ENCODE measurements around the gene FMO2.
"Not testable (repeated sequence)": the region's sequence is repeated elsewhere in the genome, so short reads cannot be mapped to it uniquely, and the experiment has no call there.

The FMO2 gene

GRCh38 chr1:171231326-171231725, 46.2 kb downstream of the FMO2 start:
- Histone ChIP-seq H3K4me3 (ENCODE audit: insufficient read depth in 1 of 2, low read depth in 1 of 2, low read length in 2 of 2) (no peak overlapping the region), H3K23ac (ENCODE audit: low read length in 2 of 2) (no peak overlapping the region), H3K27ac (ENCODE audit: low read length, poor library complexity, severe bottlenecking) (no peak overlapping the region), H2BK12ac (ENCODE audit: low read length in 2 of 2) (no peak overlapping the region), H3K4me1 (ENCODE audit: control insufficient read depth, insufficient read depth, low read depth, low read length) (no peaks in the 10 kb centered on the region), H4K8ac (ENCODE audit: low read length) (no peak overlapping the region), H3K4ac (ENCODE audit: low read depth in 1 of 2, low read length in 2 of 2) (no peak overlapping the region), H3K79me1 (replicated peaks; ENCODE audit: low read length, poor library complexity, severe bottlenecking) (no peaks in the 10 kb centered on the region), H2BK120ac (ENCODE audit: low read depth, low read length) (no peak overlapping the region), H3K4me2 (ENCODE audit: low read length, poor library complexity, severe bottlenecking) (no peak overlapping the region), H2BK15ac (ENCODE audit: low read depth, poor library complexity, severe bottlenecking) (no peak overlapping the region), H4K91ac (ENCODE audit: low read length) (no peak overlapping the region), H3K14ac (ENCODE audit: low read length in 2 of 2) (no peak overlapping the region), H2AFZ (ENCODE audit: low read depth, low read length) (no peak overlapping the region), H2BK5ac (ENCODE audit: low read depth, low read length, poor library complexity, severe bottlenecking) (no peak overlapping the region), H3K18ac (ENCODE audit: low read depth in 1 of 2, low read length in 2 of 2) (no peak overlapping the region), H3K9ac (ENCODE audit: low read length) (no peak overlapping the region), H2AK5ac (ENCODE audit: low read length, severe bottlenecking) (no peak overlapping the region), H3K27me3 (ENCODE audit: control insufficient read depth in 1 of 2, insufficient read depth in 1 of 2, low read length in 2 of 2) (no peaks in the 10 kb centered on the region), H3K9me3 (ENCODE audit: control insufficient read depth, low read length) (no peaks in the 10 kb centered on the region), H3K36me3 (ENCODE audit: control insufficient read depth in 1 of 2, insufficient read depth in 2 of 2, low read depth in 1 of 2, low read length in 2 of 2) (no peaks in the 10 kb centered on the region)
- no peak for DNase-seq

DNA sequence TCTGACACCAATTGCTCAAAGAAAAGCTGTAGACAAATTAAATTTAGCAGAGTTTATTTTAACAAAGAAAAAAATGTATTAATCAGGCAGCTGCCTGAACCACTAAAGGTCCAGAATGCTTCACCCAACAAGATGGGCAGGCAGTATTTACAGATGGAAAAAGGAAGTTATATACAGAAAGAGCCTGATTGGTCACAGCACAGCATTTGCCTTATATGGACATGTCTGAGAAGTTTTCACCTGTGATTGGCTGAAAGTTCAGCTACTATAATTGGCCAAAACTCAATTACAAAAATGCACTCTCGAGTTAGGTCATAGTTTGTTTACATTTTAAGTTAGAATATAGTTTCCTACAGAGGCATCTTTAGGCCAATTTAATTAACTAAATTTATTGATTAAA, 48.1 kb downstream of the FMO2 start:
- Histone ChIP-seq H3K18ac (ENCODE audit: low read depth in 1 of 2, low read length in 2 of 2) (no peak overlapping the region), H3K4me3 (ENCODE audit: insufficient read depth in 1 of 2, low read depth in 1 of 2, low read length in 2 of 2) (no peak overlapping the region), H3K27ac (ENCODE audit: low read length, poor library complexity, severe bottlenecking) (no peak overlapping the region), H4K91ac (ENCODE audit: low read length) (no peak overlapping the region), H2BK120ac (ENCODE audit: low read depth, low read length) (no peak overlapping the region), H3K36me3 (ENCODE audit: control insufficient read depth in 1 of 2, insufficient read depth in 2 of 2, low read depth in 1 of 2, low read length in 2 of 2) (no peaks in the 10 kb centered on the region), H3K9ac (ENCODE audit: low read length) (no peak overlapping the region), H3K14ac (ENCODE audit: low read length in 2 of 2) (no peak overlapping the region), H3K79me1 (replicated peaks; ENCODE audit: low read length, poor library complexity, severe bottlenecking) (no peaks in the 10 kb centered on the region), H3K4ac (ENCODE audit: low read depth in 1 of 2, low read length in 2 of 2) (no peak overlapping the region), H3K23ac (ENCODE audit: low read length in 2 of 2) (no peak overlapping the region), H2BK15ac (ENCODE audit: low read depth, poor library complexity, severe bottlenecking) (no peak overlapping the region), H3K4me1 (ENCODE audit: control insufficient read depth, insufficient read depth, low read depth, low read length) (no peaks in the 10 kb centered on the region), H3K27me3 (ENCODE audit: control insufficient read depth in 1 of 2, insufficient read depth in 1 of 2, low read length in 2 of 2) (no peaks in the 10 kb centered on the region), H3K9me3 (ENCODE audit: control insufficient read depth, low read length) (no peaks in the 10 kb centered on the region), H2AK5ac (ENCODE audit: low read length, severe bottlenecking) (no peak overlapping the region), H2BK12ac (ENCODE audit: low read length in 2 of 2) (no peak overlapping the region), H2BK5ac (ENCODE audit: low read depth, low read length, poor library complexity, severe bottlenecking) (no peak overlapping the region), H4K8ac (ENCODE audit: low read length) (no peak overlapping the region), H2AFZ (ENCODE audit: low read depth, low read length) (no peak overlapping the region), H3K4me2 (ENCODE audit: low read length, poor library complexity, severe bottlenecking) (no peak overlapping the region)
- no CpG with 5 or more reads among the region's 1 CpG for WGBS
- no peak for DNase-seq

DNA sequence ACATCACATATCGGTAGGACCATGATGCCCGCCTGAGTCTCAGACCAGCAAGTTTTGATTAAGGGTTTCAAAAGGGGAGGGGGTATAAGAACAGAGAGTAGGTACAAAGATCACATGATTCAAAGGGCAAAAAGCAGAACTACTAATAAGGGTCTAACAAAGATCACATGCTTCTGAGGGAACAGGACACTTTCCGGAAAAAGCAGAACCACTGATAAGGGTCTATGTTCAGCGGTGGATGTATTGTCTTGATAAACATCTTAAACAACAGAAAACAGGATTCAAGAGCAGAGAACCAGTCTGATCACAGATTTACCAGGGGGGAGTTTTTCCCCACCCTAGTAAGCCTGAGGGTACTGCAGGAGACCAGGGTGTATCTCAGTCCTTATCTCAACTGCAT, 51.1 kb downstream of the FMO2 start:
- not testable (repeated sequence) for H4K91ac ChIP-seq (ENCODE audit: low read length); H3K4me1 ChIP-seq (ENCODE audit: control insufficient read depth, insufficient read depth, low read depth, low read length); H3K9me3 ChIP-seq (ENCODE audit: control insufficient read depth, low read length); H2BK12ac ChIP-seq (ENCODE audit: low read length in 2 of 2); H3K9ac ChIP-seq (ENCODE audit: low read length); H3K79me1 ChIP-seq (replicated peaks; ENCODE audit: low read length, poor library complexity, severe bottlenecking); H3K23ac ChIP-seq (ENCODE audit: low read length in 2 of 2); H3K18ac ChIP-seq (ENCODE audit: low read depth in 1 of 2, low read length in 2 of 2); H2AK5ac ChIP-seq (ENCODE audit: low read length, severe bottlenecking); H3K14ac ChIP-seq (ENCODE audit: low read length in 2 of 2); H3K27ac ChIP-seq (ENCODE audit: low read length, poor library complexity, severe bottlenecking); H2BK5ac ChIP-seq (ENCODE audit: low read depth, low read length, poor library complexity, severe bottlenecking); H3K4ac ChIP-seq (ENCODE audit: low read depth in 1 of 2, low read length in 2 of 2); H3K36me3 ChIP-seq (ENCODE audit: control insufficient read depth in 1 of 2, insufficient read depth in 2 of 2, low read depth in 1 of 2, low read length in 2 of 2); H2BK15ac ChIP-seq (ENCODE audit: low read depth, poor library complexity, severe bottlenecking); H3K27me3 ChIP-seq (ENCODE audit: control insufficient read depth in 1 of 2, insufficient read depth in 1 of 2, low read length in 2 of 2); H2AFZ ChIP-seq (ENCODE audit: low read depth, low read length); H4K8ac ChIP-seq (ENCODE audit: low read length); H2BK120ac ChIP-seq (ENCODE audit: low read depth, low read length); DNase-seq; H3K4me3 ChIP-seq (ENCODE audit: insufficient read depth in 1 of 2, low read depth in 1 of 2, low read length in 2 of 2); H3K4me2 ChIP-seq (ENCODE audit: low read length, poor library complexity, severe bottlenecking)
- 99% methylated on average over 4 of the region's 4 CpGs for WGBS

- no peak overlapping the region for H3K9ac ChIP-seq (ENCODE audit: low read length)
- no peak overlapping the region for H2BK12ac ChIP-seq (ENCODE audit: low read length in 2 of 2)
- no peak overlapping the region for H3K4ac ChIP-seq (ENCODE audit: low read depth in 1 of 2, low read length in 2 of 2)
- no peak overlapping the region for H4K91ac ChIP-seq (ENCODE audit: low read length)
- no peak overlapping the region for H3K4me2 ChIP-seq (ENCODE audit: low read length, poor library complexity, severe bottlenecking)
- H3K36me3 ChIP-seq (ENCODE audit: control insufficient read depth in 1 of 2, insufficient read depth in 2 of 2, low read depth in 1 of 2, low read length in 2 of 2), result no peaks in the 10 kb centered on the region
- peaks cover 9% of the 10 kb centered on the region for H3K9me3 ChIP-seq (ENCODE audit: control insufficient read depth, low read length)
- no peak overlapping the region for H2BK5ac ChIP-seq (ENCODE audit: low read depth, low read length, poor library complexity, severe bottlenecking)
- no peak overlapping the region for H3K14ac ChIP-seq (ENCODE audit: low read length in 2 of 2)
- no peak for DNase-seq
- H3K79me1 ChIP-seq (replicated peaks; ENCODE audit: low read length, poor library complexity, severe bottlenecking), result no peaks in the 10 kb centered on the region
- no peak overlapping the region for H2AK5ac ChIP-seq (ENCODE audit: low read length, severe bottlenecking)
- no peak overlapping the region for H2AFZ ChIP-seq (ENCODE audit: low read depth, low read length)
- H3K18ac ChIP-seq (ENCODE audit: low read depth in 1 of 2, low read length in 2 of 2), result no peak overlapping the region
- no peak overlapping the region for H4K8ac ChIP-seq (ENCODE audit: low read length)
- H2BK15ac ChIP-seq (ENCODE audit: low read depth, poor library complexity, severe bottlenecking), result no peak overlapping the region
- H2BK120ac ChIP-seq (ENCODE audit: low read depth, low read length), result no peak overlapping the region
- H3K4me3 ChIP-seq (ENCODE audit: insufficient read depth in 1 of 2, low read depth in 1 of 2, low read length in 2 of 2), result no peak overlapping the region
- 90% methylated on average over 3 of the region's 4 CpGs for WGBS
- H3K23ac ChIP-seq (ENCODE audit: low read length in 2 of 2), result no peak overlapping the region
- peaks cover 0 to 15% of the 10 kb centered on the region in 2 experiments for H3K27me3 ChIP-seq (ENCODE audit: control insufficient read depth in 1 of 2, insufficient read depth in 1 of 2, low read length in 2 of 2)
- no peak overlapping the region for H3K27ac ChIP-seq (ENCODE audit: low read length, poor library complexity, severe bottlenecking)
- no peaks in the 10 kb centered on the region for H3K4me1 ChIP-seq (ENCODE audit: control insufficient read depth, insufficient read depth, low read depth, low read length)
Observed at GRCh38 chr1:171243878-171244277, 58.8 kb downstream of the FMO2 start.

All from mesenchymal stem cell (in vitro differentiated cells and primary cell).